DOHH2 (cell line): Measurements from ENCODE around the gene VAV1.

Experiments
- H3F3A ChIP-seq: fragments of 200-600 bp; sonication (generic), shearing (Covaris generic); 2 replicates; pipeline ENCODE4 v1.6.0; 2016; ENCODE audit warnings: antibody characterized with exemption, mild to moderate bottlenecking; ENCODE audit not compliant: control insufficient read depth, insufficient read depth
- H3K27ac ChIP-seq: fragments of 200-600 bp; sonication (generic); 2 replicates; pipeline ENCODE4 v1.5.1; 2014; ENCODE audit warnings: low read depth, mild to moderate bottlenecking, low read length, moderate library complexity
- H3K27me3 ChIP-seq: fragments of 200-600 bp; sonication (generic); 2 replicates; pipeline ENCODE4 v1.6.1; 2014; ENCODE audit warnings: mild to moderate bottlenecking, low read length, mixed read lengths; ENCODE audit not compliant: control insufficient read depth
- H3K36me3 ChIP-seq: fragments of 200-600 bp; sonication (generic); 2 replicates; pipeline ENCODE4 v1.6.1; 2014; ENCODE audit warnings: mild to moderate bottlenecking, low read length, moderate library complexity, mixed read lengths; ENCODE audit not compliant: control insufficient read depth
- H3K4me1 ChIP-seq: fragments of 200-600 bp; sonication (generic); 2 replicates; pipeline ENCODE4 v1.6.1; 2014; ENCODE audit warnings: mild to moderate bottlenecking, low read length, mixed read lengths; ENCODE audit not compliant: control insufficient read depth
- H3K4me2 ChIP-seq: fragments of 200-600 bp; sonication (generic); 2 replicates; pipeline ENCODE4 v1.6.0; 2014; ENCODE audit warnings: mild to moderate bottlenecking, low read length, moderate library complexity
- H3K4me3 ChIP-seq: fragments of 200-600 bp; sonication (generic); 2 replicates; pipeline ENCODE4 v1.5.1; 2014; ENCODE audit warnings: mild to moderate bottlenecking, low read length, mixed read lengths
- H3K79me2 ChIP-seq: fragments of 200-600 bp; sonication (generic); 2 replicates; pipeline ENCODE4 v1.6.1; 2014; ENCODE audit warnings: mild to moderate bottlenecking, low read length, mixed read lengths; ENCODE audit not compliant: control insufficient read depth
- H3K9me2 ChIP-seq: fragments of 200-600 bp; sonication (generic); replicated peaks from 2 replicates; pipeline ENCODE4 v1.6.1; 2014; ENCODE audit warnings: mild to moderate bottlenecking, low read length, mixed read lengths; ENCODE audit not compliant: control insufficient read depth
- H3K9me3 ChIP-seq: fragments of 200-600 bp; sonication (generic); 2 replicates; pipeline ENCODE4 v1.6.1; 2014; ENCODE audit warnings: antibody characterized with exemption, low read length, mixed read lengths; ENCODE audit not compliant: control insufficient read depth, insufficient read depth
- H4K20me1 ChIP-seq: fragments of 200-600 bp; sonication (generic); 2 replicates; pipeline ENCODE4 v1.6.0; 2014; ENCODE audit warnings: low read depth, mild to moderate bottlenecking, antibody characterized with exemption, low read length, moderate library complexity; ENCODE audit not compliant: control insufficient read depth, insufficient read depth
- EZH2phosphoT487 ChIP-seq: fragments of 200-600 bp; sonication (generic); IDR thresholded peaks from 2 replicates; pipeline ENCODE4 v1.6.1; 2017; ENCODE audit warnings: borderline replicate concordance, mild to moderate bottlenecking, antibody characterized with exemption, low read length, moderate library complexity, mixed read lengths
- TF ChIP-seq, protein P1 (sequence below): fragments of 200-600 bp; sonication (generic); IDR thresholded peaks from one replicate; pipeline ENCODE4 v1.5.1; 2014; ENCODE audit warnings: antibody characterized with exemption, mild to moderate bottlenecking, low read depth, low read length; ENCODE audit not compliant: poor library complexity, severe bottlenecking

Gene VAV1

DNA sequence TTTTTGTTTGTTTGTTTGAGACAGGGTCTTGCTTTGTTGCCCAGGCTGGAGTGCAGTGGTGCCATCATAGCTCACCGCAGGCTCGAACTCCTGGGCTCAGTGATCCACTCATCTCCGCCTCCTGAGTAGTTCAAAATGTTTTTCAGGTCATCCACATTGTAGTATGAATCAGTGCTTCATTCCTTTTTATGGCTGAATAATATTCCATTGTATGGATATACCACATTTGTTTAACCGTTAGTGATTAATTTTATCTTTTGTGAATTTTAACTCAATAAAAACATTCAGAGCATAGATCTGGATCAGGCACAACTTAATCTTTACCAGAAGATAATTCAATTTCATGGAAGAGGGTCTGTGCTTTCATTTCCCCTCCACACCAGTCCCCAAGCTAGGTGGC is 47.7 kb downstream of the VAV1 start:
- Histone ChIP-seq H3F3A (no peaks in the 10 kb centered on the region), H3K9me2 (no peaks in the 10 kb centered on the region), H3K79me2 (peaks cover 31% of the 10 kb centered on the region), H3K4me2 (no peak overlapping the region), H4K20me1 (no peaks in the 10 kb centered on the region), H3K27ac (no peak overlapping the region), H3K27me3 (no peaks in the 10 kb centered on the region), H3K36me3 (peaks cover 42% of the 10 kb centered on the region), H3K4me3 (no peak overlapping the region), H3K9me3 (peaks cover 6% of the 10 kb centered on the region; the same call in 1 of the 2 replicates), H3K4me1 (no peaks in the 10 kb centered on the region)
- TF ChIP-seq EZH2phosphoT487 = no peak
- TF ChIP-seq, protein P1, sequence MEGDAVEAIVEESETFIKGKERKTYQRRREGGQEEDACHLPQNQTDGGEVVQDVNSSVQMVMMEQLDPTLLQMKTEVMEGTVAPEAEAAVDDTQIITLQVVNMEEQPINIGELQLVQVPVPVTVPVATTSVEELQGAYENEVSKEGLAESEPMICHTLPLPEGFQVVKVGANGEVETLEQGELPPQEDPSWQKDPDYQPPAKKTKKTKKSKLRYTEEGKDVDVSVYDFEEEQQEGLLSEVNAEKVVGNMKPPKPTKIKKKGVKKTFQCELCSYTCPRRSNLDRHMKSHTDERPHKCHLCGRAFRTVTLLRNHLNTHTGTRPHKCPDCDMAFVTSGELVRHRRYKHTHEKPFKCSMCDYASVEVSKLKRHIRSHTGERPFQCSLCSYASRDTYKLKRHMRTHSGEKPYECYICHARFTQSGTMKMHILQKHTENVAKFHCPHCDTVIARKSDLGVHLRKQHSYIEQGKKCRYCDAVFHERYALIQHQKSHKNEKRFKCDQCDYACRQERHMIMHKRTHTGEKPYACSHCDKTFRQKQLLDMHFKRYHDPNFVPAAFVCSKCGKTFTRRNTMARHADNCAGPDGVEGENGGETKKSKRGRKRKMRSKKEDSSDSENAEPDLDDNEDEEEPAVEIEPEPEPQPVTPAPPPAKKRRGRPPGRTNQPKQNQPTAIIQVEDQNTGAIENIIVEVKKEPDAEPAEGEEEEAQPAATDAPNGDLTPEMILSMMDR = no peak

DNA sequence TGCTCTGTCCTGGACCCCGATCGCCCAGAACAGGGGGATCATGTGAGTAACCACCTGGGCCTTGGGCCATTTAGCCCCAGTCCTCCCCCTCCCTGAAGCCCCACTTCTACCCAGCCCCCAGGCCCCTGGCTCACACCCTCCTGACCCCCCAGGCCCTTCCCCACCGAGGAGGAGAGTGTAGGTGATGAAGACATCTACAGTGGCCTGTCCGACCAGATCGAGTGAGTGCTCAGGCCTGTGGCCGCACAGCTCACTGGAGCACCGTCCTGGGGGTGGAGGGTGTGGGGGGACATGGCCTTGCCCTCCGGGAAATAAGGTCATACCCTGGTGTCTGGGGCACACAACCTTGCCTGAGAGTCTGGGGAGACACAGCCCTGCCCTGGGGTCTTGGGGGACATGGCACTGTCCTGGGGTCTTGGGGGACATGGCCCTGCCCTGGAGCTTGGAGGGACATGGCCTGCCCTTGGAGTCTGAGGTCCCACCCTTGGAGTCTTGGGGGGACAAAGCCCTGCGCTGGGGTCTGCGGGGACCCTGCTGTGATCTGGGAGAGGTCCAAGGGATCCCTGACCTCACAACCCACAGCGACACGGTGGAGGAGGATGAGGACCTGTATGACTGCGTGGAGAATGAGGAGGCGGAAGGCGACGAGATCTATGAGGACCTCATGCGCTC is 49.3 kb downstream of the VAV1 start:
- Histone ChIP-seq H3K79me2 (peaks cover 20% of the 10 kb centered on the region), H3K9me2 (no peaks in the 10 kb centered on the region), H3K4me1 (no peaks in the 10 kb centered on the region), H3F3A (no peaks in the 10 kb centered on the region), H3K4me3 (no peak overlapping the region), H4K20me1 (no peaks in the 10 kb centered on the region), H3K4me2 (no peak overlapping the region), H3K36me3 (peaks cover 51% of the 10 kb centered on the region), H3K27ac (no peak overlapping the region), H3K27me3 (no peaks in the 10 kb centered on the region), H3K9me3 (peaks cover 6% of the 10 kb centered on the region; the same call in 1 of the 2 replicates)
- TF ChIP-seq, protein P1 = no peak
- no peak for TF ChIP-seq EZH2phosphoT487

DNA sequence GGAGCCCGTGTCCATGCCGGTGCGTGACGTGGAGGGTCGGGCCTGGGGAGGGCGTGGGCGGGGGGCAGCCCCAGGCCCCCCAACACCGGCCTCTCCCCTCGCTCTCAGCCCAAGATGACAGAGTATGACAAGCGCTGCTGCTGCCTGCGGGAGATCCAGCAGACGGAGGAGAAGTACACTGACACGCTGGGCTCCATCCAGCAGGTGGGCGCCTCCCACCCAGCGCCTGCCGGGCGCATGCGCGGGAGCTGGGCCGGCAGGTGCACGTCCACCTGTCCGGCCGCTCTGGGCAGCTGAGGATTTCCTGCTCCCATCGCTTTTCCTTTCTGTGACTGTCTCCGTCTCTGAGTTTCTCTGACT is 49.8 kb downstream of the VAV1 start:
- H3K27ac ChIP-seq = no peak overlapping the region
- H3K79me2 ChIP-seq = peaks cover 18% of the 10 kb centered on the region
- H3K27me3 ChIP-seq = no peaks in the 10 kb centered on the region
- H3F3A ChIP-seq = no peaks in the 10 kb centered on the region
- H4K20me1 ChIP-seq = no peaks in the 10 kb centered on the region
- H3K36me3 ChIP-seq = peaks cover 55% of the 10 kb centered on the region
- peaks cover 6% of the 10 kb centered on the region; the same call in 1 of the 2 replicates for H3K9me3 ChIP-seq
- H3K9me2 ChIP-seq = no peaks in the 10 kb centered on the region
- no peak overlapping the region for H3K4me2 ChIP-seq
- no peak overlapping the region for H3K4me3 ChIP-seq
- TF ChIP-seq, protein P1 = no peak
- TF ChIP-seq EZH2phosphoT487 = no peak
- H3K4me1 ChIP-seq = no peaks in the 10 kb centered on the region
